ENCODE results near the gene FUT1.

DNA sequence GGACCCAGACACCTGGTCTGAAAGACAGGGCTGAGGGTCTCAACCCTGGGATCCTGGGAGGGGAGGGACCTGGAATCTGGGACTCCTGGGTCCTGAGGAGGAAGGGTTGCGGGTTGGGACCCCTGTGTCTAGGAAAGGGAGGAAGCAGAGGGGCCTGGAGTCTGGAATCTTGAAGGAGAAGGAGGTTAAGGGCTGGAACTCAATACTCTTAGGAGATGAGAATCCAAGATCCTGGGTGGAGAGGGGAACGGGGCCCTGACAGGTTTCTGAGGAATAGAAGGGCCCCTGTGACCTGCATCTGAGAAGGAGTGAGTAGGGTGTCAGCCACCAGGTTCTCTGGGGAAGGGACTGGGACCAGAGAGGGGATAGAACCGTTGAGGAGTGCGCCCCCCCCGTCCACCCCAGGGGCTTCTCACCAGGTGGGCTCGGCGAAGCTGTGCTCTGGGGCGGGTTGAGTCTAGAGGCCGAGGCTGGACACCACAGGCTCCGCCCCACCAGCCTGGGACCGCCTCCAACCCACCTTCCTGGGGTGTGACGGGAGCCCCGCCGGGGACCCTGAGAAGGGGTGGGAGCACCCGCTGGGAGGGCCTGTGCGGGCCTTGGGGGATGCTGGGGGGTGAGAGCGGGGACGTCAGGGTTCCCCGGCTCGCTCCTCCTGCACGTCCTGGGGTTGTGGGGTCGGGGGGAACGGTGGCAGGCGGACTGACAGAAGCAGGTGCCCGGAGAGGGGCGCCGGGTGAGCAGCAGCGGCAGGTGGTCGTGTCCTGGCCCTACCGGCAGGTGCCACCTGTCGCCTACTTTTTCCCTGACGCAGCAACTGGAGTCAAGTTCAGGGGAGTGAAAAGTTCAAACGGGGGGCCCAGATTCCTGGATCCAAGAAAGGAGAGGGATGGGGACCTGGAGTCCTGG lies 32.9 kb downstream of the FUT1 start, which contains the start of gene MAMSTR:
- TF ChIP-seq, protein P1, sequence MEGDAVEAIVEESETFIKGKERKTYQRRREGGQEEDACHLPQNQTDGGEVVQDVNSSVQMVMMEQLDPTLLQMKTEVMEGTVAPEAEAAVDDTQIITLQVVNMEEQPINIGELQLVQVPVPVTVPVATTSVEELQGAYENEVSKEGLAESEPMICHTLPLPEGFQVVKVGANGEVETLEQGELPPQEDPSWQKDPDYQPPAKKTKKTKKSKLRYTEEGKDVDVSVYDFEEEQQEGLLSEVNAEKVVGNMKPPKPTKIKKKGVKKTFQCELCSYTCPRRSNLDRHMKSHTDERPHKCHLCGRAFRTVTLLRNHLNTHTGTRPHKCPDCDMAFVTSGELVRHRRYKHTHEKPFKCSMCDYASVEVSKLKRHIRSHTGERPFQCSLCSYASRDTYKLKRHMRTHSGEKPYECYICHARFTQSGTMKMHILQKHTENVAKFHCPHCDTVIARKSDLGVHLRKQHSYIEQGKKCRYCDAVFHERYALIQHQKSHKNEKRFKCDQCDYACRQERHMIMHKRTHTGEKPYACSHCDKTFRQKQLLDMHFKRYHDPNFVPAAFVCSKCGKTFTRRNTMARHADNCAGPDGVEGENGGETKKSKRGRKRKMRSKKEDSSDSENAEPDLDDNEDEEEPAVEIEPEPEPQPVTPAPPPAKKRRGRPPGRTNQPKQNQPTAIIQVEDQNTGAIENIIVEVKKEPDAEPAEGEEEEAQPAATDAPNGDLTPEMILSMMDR (conservative IDR thresholded peaks at IDR 0.05; ENCODE audit: low read depth, low read length) = no peak
- TF ChIP-seq EZH2 (IDR thresholded peaks at IDR 0.05; ENCODE audit: borderline replicate concordance, low read depth, low read length, poor library complexity, severe bottlenecking) = no peak

All from A673 (cell line).